HUES64 (cell line): ENCODE data around the gene GFRA1.

Source experiments
- H3K27ac ChIP-seq: 2 replicates; pipeline ENCODE4 v1.7.0; 2013; ENCODE audit warnings: low read depth, low read length, inconsistent platforms
- H3K27me3 ChIP-seq: 2 replicates; pipeline ENCODE4 v1.6.1; 2013; ENCODE audit warnings: mild to moderate bottlenecking, low read length; ENCODE audit not compliant: insufficient read depth
- H3K36me3 ChIP-seq: 2 replicates; pipeline ENCODE4 v1.6.1; 2013; ENCODE audit warnings: mild to moderate bottlenecking, low read length; ENCODE audit not compliant: insufficient read depth
- H3K4me1 ChIP-seq: 2 replicates; pipeline ENCODE4 v1.6.1; 2013; ENCODE audit warnings: mild to moderate bottlenecking, low read length, moderate library complexity; ENCODE audit not compliant: insufficient read depth
- H3K4me3 ChIP-seq: 2 replicates; pipeline ENCODE4 v1.5.1; 2013; ENCODE audit warnings: mild to moderate bottlenecking, low read length, moderate library complexity
- H3K9ac ChIP-seq: 2 replicates; pipeline ENCODE4 v1.6.1; 2013; ENCODE audit warnings: mild to moderate bottlenecking, low read depth, low read length
- H3K9me3 ChIP-seq: 2 replicates; pipeline ENCODE4 v1.6.1; 2013; ENCODE audit warnings: low read depth, low read length; ENCODE audit not compliant: insufficient read depth
- WGBS: fragments of 150-250, 120-280 bp; methylation state at CpG from one replicate; pipeline ENCODE4 v1.1.7; 2013; ENCODE audit warnings: missing lambda C conversion rate; 5-methylcytosine and 5-hydroxymethylcytosine counted together

The GFRA1 gene

DNA sequence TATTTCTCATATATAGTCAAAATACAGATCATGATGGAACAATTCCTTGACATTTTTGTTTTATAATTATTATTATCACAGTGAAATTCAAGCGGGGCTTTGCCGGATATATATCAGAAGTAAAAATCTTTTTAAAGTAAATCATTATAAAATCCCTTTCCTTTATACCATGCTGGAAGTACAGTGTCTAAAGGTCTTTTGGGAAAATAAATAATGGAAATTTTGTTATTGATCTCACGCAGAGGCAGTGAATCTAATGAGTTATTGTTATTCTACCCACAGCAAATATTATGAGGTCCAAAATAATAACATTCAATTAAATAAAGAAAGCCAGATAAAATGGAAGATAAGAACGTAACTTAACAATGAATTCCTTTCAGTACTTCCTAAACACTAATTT lies 33.8 kb downstream of the GFRA1 start:
- Histone ChIP-seq H3K27me3 (no peaks in the 10 kb centered on the region), H3K9me3 (no peaks in the 10 kb centered on the region), H3K36me3 (no peaks in the 10 kb centered on the region), H3K27ac (no peak overlapping the region), H3K4me1 (no peaks in the 10 kb centered on the region), H3K9ac (no peak overlapping the region), H3K4me3 (no peak overlapping the region)
- WGBS, result no CpG with 5 or more reads among the region's 4 CpGs

DNA sequence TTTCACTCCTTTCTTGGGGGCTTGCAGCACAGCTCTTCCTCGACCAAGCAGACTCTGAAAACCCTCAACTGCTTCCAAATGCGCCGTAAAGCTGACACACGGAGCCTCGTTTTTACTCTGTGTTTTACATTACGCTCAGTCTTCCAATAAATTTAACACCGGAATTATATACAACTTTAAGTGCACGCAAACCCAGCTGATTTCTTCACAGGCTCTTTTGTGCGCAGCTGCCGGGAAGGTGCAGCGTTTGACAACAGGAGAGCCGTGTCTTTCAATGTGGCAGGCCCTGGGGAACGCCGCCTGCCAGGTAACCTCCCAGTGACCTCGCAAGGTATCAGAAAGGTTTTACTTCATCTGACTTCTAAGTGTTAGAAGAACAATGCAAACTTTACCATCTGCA lies 35.0 kb downstream of the GFRA1 start:
- no peaks in the 10 kb centered on the region for H3K27me3 ChIP-seq
- no peaks in the 10 kb centered on the region for H3K36me3 ChIP-seq
- no peaks in the 10 kb centered on the region for H3K4me1 ChIP-seq
- WGBS, result 92% methylated on average over 15 of the region's 15 CpGs
- H3K9me3 ChIP-seq, result no peaks in the 10 kb centered on the region
- H3K27ac ChIP-seq, result no peak overlapping the region
- no peak overlapping the region for H3K9ac ChIP-seq
- H3K4me3 ChIP-seq, result no peak overlapping the region

DNA sequence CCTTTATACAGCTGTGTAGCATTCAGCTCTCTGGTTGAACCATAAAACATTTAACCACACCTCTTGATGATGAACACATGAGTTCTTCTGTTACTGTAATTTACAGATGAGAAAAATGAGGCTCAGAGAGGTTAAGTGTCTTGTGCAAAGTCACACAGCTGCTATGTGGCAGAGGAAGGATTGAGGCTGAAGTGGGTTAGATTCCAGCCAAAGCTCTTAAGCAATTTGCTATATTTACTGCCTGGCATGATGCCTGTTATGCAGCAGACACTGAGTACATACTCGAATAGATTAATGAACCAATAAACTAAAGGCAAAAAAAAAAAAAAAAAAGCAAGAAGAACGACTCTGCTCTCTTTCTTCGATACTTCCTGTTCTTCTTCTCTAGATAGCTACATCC lies 35.7 kb downstream of the GFRA1 start:
- H3K9me3 ChIP-seq, result no peaks in the 10 kb centered on the region
- 80% methylated on average over 3 of the region's 3 CpGs for WGBS

DNA sequence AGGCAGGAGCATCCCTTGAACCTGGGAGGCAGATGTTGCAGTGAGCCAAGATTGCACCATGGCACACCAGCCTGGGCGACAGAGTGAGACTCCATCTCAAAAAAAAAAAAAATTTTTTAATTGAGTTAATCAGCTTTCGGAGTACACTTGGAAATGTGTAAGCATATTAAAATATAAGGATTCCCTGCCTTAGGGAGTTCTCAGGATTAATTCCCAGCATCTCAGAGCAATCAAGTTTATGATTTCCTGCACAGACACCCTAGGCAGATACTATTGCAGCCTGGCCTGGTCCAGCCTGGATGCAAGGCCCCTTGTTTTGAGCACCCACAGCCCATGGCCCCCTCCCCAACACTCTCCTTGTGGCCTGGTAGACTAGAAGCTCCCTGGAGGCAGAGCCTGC lies 39.8 kb downstream of the GFRA1 start:
- Histone ChIP-seq H3K36me3 (no peaks in the 10 kb centered on the region), H3K27ac (no peak overlapping the region), H3K4me1 (no peaks in the 10 kb centered on the region), H3K9me3 (no peaks in the 10 kb centered on the region), H3K9ac (no peak overlapping the region), H3K4me3 (no peak overlapping the region), H3K27me3 (no peaks in the 10 kb centered on the region)
- 100% methylated on average over 1 of the region's 2 CpGs for WGBS

More for the DNA sequence above, 35.7 kb downstream of the GFRA1 start:
- no peaks in the 10 kb centered on the region for H3K4me1 ChIP-seq
- no peak overlapping the region for H3K27ac ChIP-seq
- H3K4me3 ChIP-seq, result no peak overlapping the region
- no peaks in the 10 kb centered on the region for H3K27me3 ChIP-seq
- H3K36me3 ChIP-seq, result no peaks in the 10 kb centered on the region
- no peak overlapping the region for H3K9ac ChIP-seq

DNA sequence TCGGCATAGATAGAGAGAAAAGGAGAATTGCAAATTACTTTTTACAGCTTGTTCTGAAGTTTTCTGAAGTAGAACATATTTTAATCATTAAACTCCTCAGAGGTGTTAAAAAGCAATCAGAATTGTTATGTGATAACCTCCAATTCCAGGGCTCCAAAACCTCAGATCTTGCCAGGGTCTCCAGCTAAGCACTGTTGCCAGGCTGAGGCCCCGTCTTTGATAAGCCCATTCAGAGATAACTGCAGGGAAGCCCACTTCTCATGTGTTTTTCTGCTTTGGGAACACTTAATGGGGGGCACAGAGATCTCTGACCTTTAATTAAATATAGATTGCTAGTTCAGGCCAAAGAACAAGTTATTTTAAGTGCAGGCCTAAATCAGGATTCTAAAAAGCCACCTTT lies 40.4 kb downstream of the GFRA1 start:
- Histone ChIP-seq H3K27me3 (no peaks in the 10 kb centered on the region), H3K4me1 (no peaks in the 10 kb centered on the region), H3K36me3 (no peaks in the 10 kb centered on the region), H3K4me3 (no peak overlapping the region), H3K9ac (no peak overlapping the region), H3K27ac (no peak overlapping the region), H3K9me3 (no peaks in the 10 kb centered on the region)
- WGBS, result 83% methylated on average over 1 of the region's 2 CpGs

DNA sequence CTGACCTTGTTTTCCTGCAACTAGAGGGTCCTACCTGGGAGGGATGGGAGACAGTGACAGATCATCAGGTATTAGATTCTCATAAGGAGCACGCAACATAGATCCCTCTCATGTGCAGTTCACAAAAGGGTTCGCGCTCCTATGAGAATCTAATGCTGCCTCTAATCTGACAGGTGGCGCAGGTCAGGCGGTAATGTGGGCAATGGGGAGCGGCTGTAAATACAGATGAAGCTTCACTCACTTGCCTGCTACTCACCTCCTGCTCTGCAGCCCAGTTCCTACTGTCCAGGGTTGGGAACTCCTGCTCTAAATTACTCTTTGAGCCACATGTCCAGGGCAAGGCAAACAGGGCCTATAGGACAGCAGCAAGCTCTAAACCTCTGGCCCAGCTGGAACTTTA lies 46.2 kb downstream of the GFRA1 start:
- no peaks in the 10 kb centered on the region for H3K9me3 ChIP-seq
- H3K36me3 ChIP-seq, result no peaks in the 10 kb centered on the region
- no peaks in the 10 kb centered on the region for H3K4me1 ChIP-seq
- WGBS, result 96% methylated on average over 6 of the region's 6 CpGs
- H3K9ac ChIP-seq, result no peak overlapping the region
- H3K27ac ChIP-seq, result no peak overlapping the region
- no peak overlapping the region for H3K4me3 ChIP-seq
- H3K27me3 ChIP-seq, result no peaks in the 10 kb centered on the region

DNA sequence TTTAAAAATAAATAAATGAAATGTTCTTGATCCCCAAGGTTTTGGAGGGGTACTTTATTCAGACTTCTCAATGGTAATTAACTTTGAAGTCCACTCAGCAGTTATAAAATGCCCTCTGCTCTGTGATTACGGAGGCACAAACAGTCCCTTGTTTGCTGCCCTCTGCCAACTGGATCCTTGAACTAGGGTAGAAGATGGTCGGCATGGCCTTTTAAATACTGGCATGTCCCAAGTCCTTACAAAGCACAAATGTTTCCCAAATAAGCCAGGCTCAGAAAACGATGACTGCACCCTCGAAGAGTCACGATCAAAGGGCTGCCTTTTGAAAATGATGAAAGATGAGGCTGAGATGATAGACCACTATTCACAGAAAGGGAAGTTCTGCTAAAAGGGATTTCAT lies 47.0 kb downstream of the GFRA1 start:
- Histone ChIP-seq H3K4me1 (no peaks in the 10 kb centered on the region), H3K36me3 (no peaks in the 10 kb centered on the region), H3K9ac (no peak overlapping the region), H3K27ac (no peak overlapping the region), H3K4me3 (no peak overlapping the region), H3K27me3 (no peaks in the 10 kb centered on the region), H3K9me3 (no peaks in the 10 kb centered on the region)
- 96% methylated on average over 5 of the region's 5 CpGs for WGBS

DNA sequence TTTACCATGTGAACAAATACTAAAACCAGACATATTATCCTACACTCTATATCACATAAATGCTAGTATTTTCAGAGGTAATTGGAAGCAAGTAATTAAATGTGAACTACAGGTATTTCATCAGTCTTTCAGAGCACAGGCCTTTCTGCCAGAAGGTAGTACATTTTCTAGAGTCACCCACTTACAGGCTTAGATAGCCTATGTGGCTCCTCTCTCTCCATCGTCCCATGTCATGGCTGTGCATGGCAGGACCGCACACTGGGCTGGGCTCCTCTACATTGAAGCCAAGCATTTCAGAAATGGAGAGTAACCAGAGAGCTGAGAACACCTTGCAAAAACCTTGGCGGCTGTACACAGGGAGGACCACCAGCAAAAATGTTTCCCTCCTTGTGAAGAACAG lies 49.7 kb downstream of the GFRA1 start:
- 94% methylated on average over 3 of the region's 3 CpGs for WGBS
- Histone ChIP-seq H3K36me3 (no peaks in the 10 kb centered on the region), H3K27ac (no peak overlapping the region), H3K27me3 (no peaks in the 10 kb centered on the region), H3K9me3 (no peaks in the 10 kb centered on the region), H3K4me1 (no peaks in the 10 kb centered on the region), H3K4me3 (no peak overlapping the region), H3K9ac (no peak overlapping the region)

DNA sequence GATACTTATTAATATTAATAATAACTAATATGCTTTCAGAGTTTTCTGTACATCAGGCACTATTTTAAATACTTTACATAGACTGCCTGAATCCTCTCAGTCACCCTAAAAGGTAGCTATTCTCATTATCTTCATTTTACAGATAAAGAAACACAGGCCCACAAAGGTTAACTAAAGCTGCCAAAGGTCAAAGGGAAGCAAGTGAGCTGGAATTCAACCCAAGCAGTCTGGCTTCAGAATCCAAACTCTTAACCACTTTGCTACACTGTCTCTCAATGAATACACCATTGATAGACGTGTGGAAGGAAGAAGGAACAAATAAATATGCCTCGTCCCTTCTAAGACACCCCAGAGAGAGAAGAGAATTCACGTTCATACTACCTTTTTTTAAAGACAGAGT lies 52.0 kb downstream of the GFRA1 start:
- no peak overlapping the region for H3K27ac ChIP-seq
- WGBS, result 89% methylated on average over 3 of the region's 3 CpGs
- H3K4me3 ChIP-seq, result no peak overlapping the region
- H3K9me3 ChIP-seq, result no peaks in the 10 kb centered on the region
- H3K4me1 ChIP-seq, result no peaks in the 10 kb centered on the region
- no peak overlapping the region for H3K9ac ChIP-seq
- H3K36me3 ChIP-seq, result no peaks in the 10 kb centered on the region
- H3K27me3 ChIP-seq, result no peaks in the 10 kb centered on the region

DNA sequence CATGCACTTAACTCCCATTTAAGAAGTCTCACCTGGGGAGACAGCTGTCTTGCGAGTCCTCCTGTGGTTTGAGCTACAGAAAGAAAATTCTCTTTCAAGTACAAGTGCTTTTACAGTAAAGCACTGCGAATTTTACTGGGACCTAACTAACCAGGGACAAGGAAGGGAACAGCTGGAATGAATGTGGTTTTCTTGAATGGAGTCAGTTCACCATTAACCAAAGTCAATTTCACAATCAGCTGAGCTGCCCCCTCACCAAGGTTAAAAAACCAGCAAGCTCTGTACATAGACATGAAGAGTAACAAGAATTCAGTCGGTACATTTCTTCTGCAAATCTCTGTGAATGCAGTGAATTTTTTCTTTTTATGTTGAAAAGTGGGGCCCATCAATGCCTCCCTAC lies 56.3 kb downstream of the GFRA1 start:
- Histone ChIP-seq H3K27ac (no peak overlapping the region), H3K4me3 (no peak overlapping the region), H3K9ac (no peak overlapping the region), H3K4me1 (no peaks in the 10 kb centered on the region; the same call in 1 of the 2 replicates), H3K9me3 (no peaks in the 10 kb centered on the region), H3K36me3 (no peaks in the 10 kb centered on the region), H3K27me3 (no peaks in the 10 kb centered on the region)
- 94% methylated on average over 3 of the region's 3 CpGs for WGBS

DNA sequence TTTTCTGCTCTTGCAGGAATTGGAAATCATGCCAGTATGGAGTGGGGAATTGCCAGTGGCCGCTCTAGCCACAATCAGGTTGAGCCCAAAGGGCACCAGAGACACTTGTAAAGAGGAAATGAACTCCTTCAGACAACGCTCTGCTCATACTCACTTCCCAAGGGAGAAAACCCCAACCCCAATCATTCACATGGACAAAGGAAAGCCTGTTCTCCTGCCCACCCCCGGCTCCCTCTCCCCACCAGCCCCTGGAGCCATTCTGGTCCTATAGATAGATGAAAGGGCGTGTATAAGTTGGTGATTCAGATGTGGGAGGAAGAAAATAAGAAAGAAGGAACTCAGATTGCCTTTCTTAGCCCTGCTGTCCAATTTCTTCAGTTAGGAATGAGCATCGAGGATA lies 57.4 kb downstream of the GFRA1 start:
- 71% methylated on average over 4 of the region's 5 CpGs for WGBS
- H3K27ac ChIP-seq, result no peak overlapping the region
- no peaks in the 10 kb centered on the region; the same call in 1 of the 2 replicates for H3K4me1 ChIP-seq
- no peak overlapping the region for H3K9ac ChIP-seq
- no peak overlapping the region for H3K4me3 ChIP-seq
- no peaks in the 10 kb centered on the region for H3K36me3 ChIP-seq
- H3K27me3 ChIP-seq, result no peaks in the 10 kb centered on the region
- H3K9me3 ChIP-seq, result no peaks in the 10 kb centered on the region

DNA sequence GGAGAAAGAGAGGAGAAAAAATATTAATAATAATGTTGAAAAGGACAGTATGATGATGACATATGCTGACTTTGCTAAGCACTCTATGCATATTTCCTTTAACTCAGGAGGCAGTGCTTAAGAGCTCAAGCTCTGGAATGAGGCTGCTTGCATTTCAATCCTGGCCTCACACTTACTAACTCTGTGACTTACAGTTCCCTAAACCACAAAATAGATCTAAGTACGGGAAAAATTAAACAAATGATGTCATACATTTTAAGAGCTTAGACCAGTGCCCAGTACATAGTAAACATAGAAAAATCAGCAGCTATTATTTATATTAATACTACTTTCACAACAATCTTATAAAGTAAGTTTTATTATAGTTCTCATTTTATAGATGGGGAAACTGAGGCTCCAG lies 61.3 kb downstream of the GFRA1 start:
- Histone ChIP-seq H3K4me3 (no peak overlapping the region), H3K9ac (no peak overlapping the region), H3K27me3 (no peaks in the 10 kb centered on the region), H3K27ac (no peak overlapping the region), H3K36me3 (no peaks in the 10 kb centered on the region), H3K4me1 (no peaks in the 10 kb centered on the region; the same call in 1 of the 2 replicates), H3K9me3 (no peaks in the 10 kb centered on the region)
- 75% methylated on average over 1 of the region's 1 CpG for WGBS
